WTC11 (cell line): ENCODE data around the gene TSSK1B.

Experiments
- CBFB ChIP-seq: sonication (generic); formaldehyde crosslinking; IDR thresholded peaks from 2 replicates; pipeline ENCODE4 v1.8.1; 2022; ENCODE audit warnings: mild to moderate bottlenecking, low read depth, missing genetic modification reagents
- FOXJ3 ChIP-seq: sonication (generic); formaldehyde crosslinking; IDR thresholded peaks from 2 replicates; pipeline ENCODE4 v1.9.0; 2021; ENCODE audit warnings: missing genetic modification reagents, mild to moderate bottlenecking, borderline replicate concordance
- NR3C1 ChIP-seq: sonication (generic); formaldehyde crosslinking; conservative IDR thresholded peaks from 2 replicates; pipeline ENCODE4 v1.8.1; 2023; ENCODE audit warnings: low read depth, mild to moderate bottlenecking, missing genetic modification reagents
- TF ChIP-seq, protein P1 (sequence below): fragments of 200-600 bp; IDR thresholded peaks from 2 replicates; pipeline ENCODE4 v1.8.0; 2022; ENCODE audit warnings: antibody characterized with exemption

DNA sequence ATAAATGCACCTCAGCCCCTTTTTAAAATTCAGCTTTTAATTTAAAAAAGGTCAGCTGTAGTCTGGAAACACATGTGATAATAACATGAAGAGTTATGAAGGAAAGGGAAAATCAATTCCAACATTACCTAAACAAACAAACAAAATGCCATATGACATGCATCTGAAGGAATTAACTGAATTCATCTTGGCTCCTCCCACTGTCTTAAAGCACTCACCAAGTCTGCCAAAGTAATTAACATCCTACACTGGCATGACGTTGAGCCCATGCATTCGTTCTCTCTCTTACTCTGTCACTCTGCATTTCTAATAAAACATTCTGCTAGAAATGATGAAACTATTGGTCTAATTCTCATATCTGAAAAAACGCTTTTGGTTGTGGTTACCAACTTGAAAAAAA, 37.7 kb downstream of the TSSK1B start:
- TF ChIP-seq CBFB (CRISPR knock-in tag) (no peak), NR3C1 (CRISPR knock-in tag) (no peak), FOXJ3 (CRISPR knock-in tag) (no peak)
- TF ChIP-seq, protein P1, sequence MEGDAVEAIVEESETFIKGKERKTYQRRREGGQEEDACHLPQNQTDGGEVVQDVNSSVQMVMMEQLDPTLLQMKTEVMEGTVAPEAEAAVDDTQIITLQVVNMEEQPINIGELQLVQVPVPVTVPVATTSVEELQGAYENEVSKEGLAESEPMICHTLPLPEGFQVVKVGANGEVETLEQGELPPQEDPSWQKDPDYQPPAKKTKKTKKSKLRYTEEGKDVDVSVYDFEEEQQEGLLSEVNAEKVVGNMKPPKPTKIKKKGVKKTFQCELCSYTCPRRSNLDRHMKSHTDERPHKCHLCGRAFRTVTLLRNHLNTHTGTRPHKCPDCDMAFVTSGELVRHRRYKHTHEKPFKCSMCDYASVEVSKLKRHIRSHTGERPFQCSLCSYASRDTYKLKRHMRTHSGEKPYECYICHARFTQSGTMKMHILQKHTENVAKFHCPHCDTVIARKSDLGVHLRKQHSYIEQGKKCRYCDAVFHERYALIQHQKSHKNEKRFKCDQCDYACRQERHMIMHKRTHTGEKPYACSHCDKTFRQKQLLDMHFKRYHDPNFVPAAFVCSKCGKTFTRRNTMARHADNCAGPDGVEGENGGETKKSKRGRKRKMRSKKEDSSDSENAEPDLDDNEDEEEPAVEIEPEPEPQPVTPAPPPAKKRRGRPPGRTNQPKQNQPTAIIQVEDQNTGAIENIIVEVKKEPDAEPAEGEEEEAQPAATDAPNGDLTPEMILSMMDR, result no peak
